Peyer's patch (tissue), 4 donors: ENCODE results near the gene RAPGEF5. TPM values are rescaled to one million over a fixed set of nuclear protein-coding genes. Genes with fewer than 3 reads are reported as not detected.

Experiments
- DNase-seq, 3 donors: peaks; one replicate each; pipeline ENCODE4 v3.0.0-alpha.2; 2017 to 2019
- H3K27ac ChIP-seq, 4 donors: fragments of 200-600 bp; sonication (generic); one replicate each; pipeline ENCODE4 v1.5.1; 2016 to 2019
- H3K27me3 ChIP-seq, 2 donors: fragments of 200-600 bp; sonication (generic); one replicate each; pipeline ENCODE4 v1.5.1; 2019
- H3K36me3 ChIP-seq, 3 donors: fragments of 200-600 bp; sonication (generic); one replicate each; pipeline ENCODE4 v1.5.1; 2016 to 2019
- H3K4me1 ChIP-seq, 4 donors: fragments of 200-600 bp; sonication (generic); one replicate each; pipeline ENCODE4 v1.5.1; 2016 to 2019
- H3K4me3 ChIP-seq, 4 donors: fragments of 200-600 bp; sonication (generic); 1 replicate in 3 of 4; 2 replicates in 1 of 4; pipeline ENCODE4 v1.5.1; 2016 to 2019; ENCODE audit warnings: mild to moderate bottlenecking in 1 of 4
- H3K9me3 ChIP-seq, 4 donors: fragments of 200-600 bp; sonication (generic); one replicate each; pipeline ENCODE4 v1.5.1; 2016 to 2019; ENCODE audit warnings: mild to moderate bottlenecking in 1 of 4
- POLR2A ChIP-seq, 2 donors: fragments of 450-650 bp; IDR thresholded peaks; one replicate each; pipeline ENCODE4 v1.5.1; 2017; ENCODE audit warnings: antibody characterized with exemption in 2 of 2, mild to moderate bottlenecking in 2 of 2, moderate library complexity in 2 of 2
- total RNA-seq, 4 donors: library from RNA; depleted of rRNA; stranded (reverse); fragments of >200 nt; gene quantifications; one replicate each; pipeline ENCODE4 v1.1.0, GENCODE V29; 2016
- TF ChIP-seq, protein P1 (sequence below), 6 experiments: fragments of 450-650 bp in 4 of 6; fragments of 200-600 bp in 2 of 6; sonication (generic) in 1 of 6; IDR thresholded peaks; one replicate each; pipeline ENCODE4 v1.5.1; 2017 to 2019; ENCODE audit warnings: antibody characterized with exemption in 6 of 6, mild to moderate bottlenecking in 3 of 6, moderate library complexity in 1 of 6

The RAPGEF5 gene
- total RNA-seq, 4 donors from 2014 or later = 92.8 to 144 (median 111) TPM

DNA sequence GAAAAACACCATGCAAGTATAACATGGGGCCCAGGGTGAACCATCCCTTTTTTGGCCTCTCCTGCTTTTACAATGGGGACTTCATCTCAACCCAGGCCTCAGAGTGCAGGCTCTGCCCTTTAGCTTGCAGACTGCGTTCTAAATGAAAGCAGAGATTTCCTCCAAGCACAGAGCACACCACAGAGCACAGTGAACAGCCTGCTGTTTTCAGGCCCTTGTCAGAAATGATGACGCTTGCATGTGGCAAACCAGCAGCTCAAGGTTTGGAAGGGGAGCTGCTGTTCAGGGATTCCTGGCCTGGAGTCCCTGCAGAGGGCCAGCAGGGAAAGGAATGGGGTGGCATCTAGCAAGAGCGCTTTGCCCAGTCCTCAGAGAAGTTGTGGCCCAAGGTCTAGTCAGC is 243.9 kb downstream of the RAPGEF5 start:
- DNase-seq = no peak
- peaks cover 0 to 3% (median 0%) of the 10 kb centered on the region in 3 donors for H3K36me3 ChIP-seq

DNA sequence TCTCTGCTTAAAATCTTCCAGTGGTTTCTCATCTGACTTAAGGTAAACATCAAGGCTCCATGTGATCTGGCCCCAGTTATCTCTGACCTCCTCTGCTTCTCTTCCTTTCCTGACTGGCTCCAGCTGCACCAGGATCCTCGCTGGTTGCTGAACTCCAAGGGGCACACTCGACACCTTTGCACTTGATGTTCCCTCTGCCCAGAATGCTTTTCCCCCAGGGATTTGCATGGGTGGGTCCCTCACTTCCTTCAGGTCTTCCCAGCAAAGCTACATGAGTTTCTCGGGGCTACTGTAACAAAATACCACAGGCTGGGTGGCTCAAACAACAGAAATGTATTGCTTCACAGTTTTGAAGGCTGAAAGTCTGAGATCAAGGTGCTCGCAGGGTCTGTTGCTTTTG is 245.3 kb downstream of the RAPGEF5 start:
- peaks cover 0 to 3% (median 0%) of the 10 kb centered on the region in 4 donors for H3K4me1 ChIP-seq
- TF ChIP-seq, protein P1, sequence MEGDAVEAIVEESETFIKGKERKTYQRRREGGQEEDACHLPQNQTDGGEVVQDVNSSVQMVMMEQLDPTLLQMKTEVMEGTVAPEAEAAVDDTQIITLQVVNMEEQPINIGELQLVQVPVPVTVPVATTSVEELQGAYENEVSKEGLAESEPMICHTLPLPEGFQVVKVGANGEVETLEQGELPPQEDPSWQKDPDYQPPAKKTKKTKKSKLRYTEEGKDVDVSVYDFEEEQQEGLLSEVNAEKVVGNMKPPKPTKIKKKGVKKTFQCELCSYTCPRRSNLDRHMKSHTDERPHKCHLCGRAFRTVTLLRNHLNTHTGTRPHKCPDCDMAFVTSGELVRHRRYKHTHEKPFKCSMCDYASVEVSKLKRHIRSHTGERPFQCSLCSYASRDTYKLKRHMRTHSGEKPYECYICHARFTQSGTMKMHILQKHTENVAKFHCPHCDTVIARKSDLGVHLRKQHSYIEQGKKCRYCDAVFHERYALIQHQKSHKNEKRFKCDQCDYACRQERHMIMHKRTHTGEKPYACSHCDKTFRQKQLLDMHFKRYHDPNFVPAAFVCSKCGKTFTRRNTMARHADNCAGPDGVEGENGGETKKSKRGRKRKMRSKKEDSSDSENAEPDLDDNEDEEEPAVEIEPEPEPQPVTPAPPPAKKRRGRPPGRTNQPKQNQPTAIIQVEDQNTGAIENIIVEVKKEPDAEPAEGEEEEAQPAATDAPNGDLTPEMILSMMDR (IDR thresholded peaks at IDR 0.05) = no peak
- TF ChIP-seq POLR2A (IDR thresholded peaks at IDR 0.05) = no peak
- H3K27me3 ChIP-seq = no peaks in the 10 kb centered on the region
- no peaks in the 10 kb centered on the region for H3K36me3 ChIP-seq
- H3K27ac ChIP-seq = no peak overlapping the region
- H3K4me3 ChIP-seq = no peak overlapping the region
- DNase-seq = no peak
- no peaks in the 10 kb centered on the region for H3K9me3 ChIP-seq

More for the DNA sequence above, 243.9 kb downstream of the RAPGEF5 start:
- no peak overlapping the region for H3K27ac ChIP-seq
- no peaks in the 10 kb centered on the region for H3K27me3 ChIP-seq
- H3K4me1 ChIP-seq = peaks cover 0 to 3% (median 0%) of the 10 kb centered on the region in 4 donors
- no peaks in the 10 kb centered on the region for H3K9me3 ChIP-seq
- TF ChIP-seq, protein P1 (IDR thresholded peaks at IDR 0.05) = no peak
- TF ChIP-seq POLR2A (IDR thresholded peaks at IDR 0.05) = no peak
- no peak overlapping the region for H3K4me3 ChIP-seq

DNA sequence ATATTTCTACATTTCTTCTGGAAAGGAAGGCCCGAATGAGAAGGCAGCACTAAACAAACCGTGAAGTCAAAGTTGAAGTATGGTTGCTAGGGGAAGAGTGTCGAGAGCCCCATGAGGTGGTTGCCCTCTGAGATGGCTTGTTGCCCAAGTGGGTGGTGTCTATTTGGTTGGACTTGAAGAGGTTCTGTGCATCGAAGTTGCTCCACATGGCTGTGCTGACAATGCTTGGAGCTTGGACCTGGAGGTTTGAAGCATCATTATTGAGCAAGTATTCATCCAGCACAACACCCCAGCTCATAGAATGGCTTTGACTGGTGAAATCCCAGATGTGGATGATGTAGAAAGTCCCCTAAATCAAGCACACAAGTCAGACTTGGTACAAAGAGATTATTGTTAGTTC is 246.1 kb downstream of the RAPGEF5 start:
- Histone ChIP-seq H3K27me3 (no peaks in the 10 kb centered on the region), H3K27ac (no peak overlapping the region), H3K36me3 (no peaks in the 10 kb centered on the region), H3K4me1 (peaks cover 0 to 3% (median 0%) of the 10 kb centered on the region in 4 donors), H3K4me3 (no peak overlapping the region), H3K9me3 (no peaks in the 10 kb centered on the region)
- DNase-seq = no peak
- TF ChIP-seq, protein P1 (IDR thresholded peaks at IDR 0.05) = no peak
- TF ChIP-seq POLR2A (IDR thresholded peaks at IDR 0.05) = no peak

DNA sequence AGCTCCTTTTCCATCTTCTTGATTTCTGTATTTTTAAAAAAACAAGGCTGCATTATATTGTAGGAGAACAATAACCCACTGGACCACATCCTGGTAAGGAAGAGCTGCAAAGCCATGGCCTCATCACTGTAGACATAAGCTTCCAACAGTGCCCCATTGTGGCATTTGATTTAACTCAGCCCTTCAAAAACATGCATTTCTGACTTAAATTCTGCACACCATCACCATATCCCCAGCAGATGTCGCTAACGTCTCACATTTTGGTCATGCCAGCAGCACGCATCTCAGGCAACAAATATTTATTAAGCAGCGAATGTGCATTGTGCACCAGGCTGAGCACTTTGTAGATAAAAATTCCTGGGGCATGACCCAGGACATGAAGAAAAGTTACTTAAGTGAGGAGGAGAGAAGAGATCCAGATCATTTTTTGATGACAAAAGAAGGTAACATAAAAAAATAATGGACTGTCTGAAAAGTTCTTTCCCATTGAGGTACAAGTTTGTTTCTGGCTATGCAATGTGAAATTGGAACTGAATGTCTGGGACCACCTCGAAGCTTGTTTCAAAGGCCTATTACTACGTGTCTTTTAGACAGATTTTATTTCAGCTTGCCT is 246.6 kb downstream of the RAPGEF5 start:
- Histone ChIP-seq H3K4me3 (no peak overlapping the region), H3K9me3 (no peaks in the 10 kb centered on the region), H3K4me1 (peaks cover 0 to 3% (median 0%) of the 10 kb centered on the region in 4 donors), H3K27me3 (no peaks in the 10 kb centered on the region), H3K27ac (no peak overlapping the region), H3K36me3 (no peaks in the 10 kb centered on the region)
- peak in 2 of 3 donors; percentile 47 to 81 for DNase-seq
- no peak for TF ChIP-seq POLR2A (IDR thresholded peaks at IDR 0.05)
- TF ChIP-seq, protein P1 (IDR thresholded peaks at IDR 0.05) = peak; percentile 52 to 87 (median 76)

DNA sequence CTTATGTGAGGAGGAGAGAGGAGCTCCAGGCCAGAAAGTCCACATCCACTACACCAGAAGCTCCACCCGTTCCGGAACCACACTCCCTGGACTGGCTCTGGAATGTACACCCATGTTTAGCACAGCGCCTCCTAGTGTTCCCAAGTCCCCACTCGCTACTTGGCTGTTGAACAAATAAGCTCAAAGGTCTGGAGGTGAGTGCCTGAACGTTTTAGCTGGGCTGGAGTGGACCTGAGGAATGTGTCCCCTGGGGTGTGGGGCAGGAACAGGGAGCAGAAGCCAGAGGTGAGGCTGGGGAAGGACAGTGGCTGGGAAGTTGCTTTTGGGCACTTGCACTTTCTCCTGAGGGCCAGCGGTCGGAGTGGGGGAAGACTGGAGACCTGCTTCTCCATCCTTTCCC is 247.2 kb downstream of the RAPGEF5 start:
- Histone ChIP-seq H3K9me3 (no peaks in the 10 kb centered on the region), H3K4me1 (peaks cover 0 to 3% (median 0%) of the 10 kb centered on the region in 4 donors), H3K27me3 (no peaks in the 10 kb centered on the region), H3K4me3 (no peak overlapping the region), H3K36me3 (no peaks in the 10 kb centered on the region), H3K27ac (no peak overlapping the region)
- DNase-seq = peak in 2 of 3 donors; percentile 21 to 62
- TF ChIP-seq, protein P1 (IDR thresholded peaks at IDR 0.05) = peak in 2 of 6 experiments; percentile 22 to 23
- TF ChIP-seq POLR2A (IDR thresholded peaks at IDR 0.05) = no peak
